Keratinocyte (primary cell): ENCODE measurements around the gene BMP7. TPM values are rescaled to one million over a fixed set of nuclear protein-coding genes. Genes with fewer than 3 reads are reported as not detected.

Experiments
- DNase-seq: peaks from one replicate; pipeline ENCODE4 v3.0.0-alpha.2; 2011; ENCODE audit warnings: low read depth, missing footprints, low spot score
- FAIRE-seq: peaks from 2 replicates; lab custom pipeline; 2011; peaks lifted over from hg19 to GRCh38; lab: Jason Lieb, UNC
- H2AFZ ChIP-seq: 2 replicates; pipeline ENCODE4 v1.6.0; 2012; ENCODE audit warnings: low read length, control low read depth, inconsistent platforms; ENCODE audit not compliant: control insufficient read depth
- H3K27ac ChIP-seq: 2 replicates; pipeline ENCODE4 v1.5.1; 2011; ENCODE audit warnings: low read length; ENCODE audit not compliant: control insufficient read depth, insufficient read depth
- H3K27me3 ChIP-seq: 3 replicates; pipeline ENCODE4 v1.6.0; 2011; ENCODE audit warnings: low read length; ENCODE audit not compliant: control insufficient read depth, insufficient read depth; ENCODE audit errors: extremely low read depth
- H3K36me3 ChIP-seq, 2 experiments: 2 replicates in 1 of 2; 3 replicates in 1 of 2; pipeline ENCODE4 v1.5.1; 2011; ENCODE audit warnings: low read length in 2 of 2, mild to moderate bottlenecking in 1 of 2; ENCODE audit not compliant: control insufficient read depth in 2 of 2, insufficient read depth in 2 of 2; ENCODE audit errors: extremely low read depth in 1 of 2
- H3K4me1 ChIP-seq: 3 replicates; pipeline ENCODE4 v1.5.1; 2011; ENCODE audit warnings: low read length; ENCODE audit not compliant: control insufficient read depth, insufficient read depth; ENCODE audit errors: extremely low read depth
- H3K4me2 ChIP-seq: 3 replicates; pipeline ENCODE4 v1.6.0; 2011; ENCODE audit warnings: low read depth, low read length; ENCODE audit not compliant: control insufficient read depth, insufficient read depth; ENCODE audit errors: extremely low read depth
- H3K4me3 ChIP-seq, 3 experiments: fragments of 200-600 bp in 1 of 3; sonication (generic) in 1 of 3; 2 replicates in 2 of 3; 3 replicates in 1 of 3; pipeline ENCODE4 v1.5.1; 2011 to 2016; ENCODE audit warnings: low read length in 3 of 3, mild to moderate bottlenecking in 3 of 3, control low read depth in 2 of 3, inconsistent platforms in 1 of 3, low read depth in 1 of 3, mixed read lengths in 1 of 3, mixed run types in 1 of 3, moderate library complexity in 1 of 3; ENCODE audit not compliant: control insufficient read depth in 2 of 3, insufficient read depth in 2 of 3; ENCODE audit errors: extremely low read depth in 1 of 3
- H3K79me2 ChIP-seq: 2 replicates; pipeline ENCODE4 v1.6.0; 2012; ENCODE audit warnings: low read length; ENCODE audit not compliant: control insufficient read depth, insufficient read depth
- H3K9ac ChIP-seq: 3 replicates; pipeline ENCODE4 v1.6.0; 2011; ENCODE audit warnings: low read length; ENCODE audit not compliant: control insufficient read depth, insufficient read depth; ENCODE audit errors: extremely low read depth
- H3K9me1 ChIP-seq: 3 replicates; pipeline ENCODE4 v1.6.0; 2011; ENCODE audit warnings: low read length; ENCODE audit not compliant: control insufficient read depth, insufficient read depth; ENCODE audit errors: extremely low read depth
- H3K9me3 ChIP-seq: 2 replicates; pipeline ENCODE4 v1.5.1; 2012; ENCODE audit warnings: low read depth, low read length; ENCODE audit not compliant: control insufficient read depth
- H4K20me1 ChIP-seq: 3 replicates; pipeline ENCODE4 v1.6.0; 2011; ENCODE audit warnings: low read length; ENCODE audit not compliant: control insufficient read depth, insufficient read depth; ENCODE audit errors: extremely low read depth
- EZH2 ChIP-seq: IDR thresholded peaks from one replicate; pipeline ENCODE4 v1.6.1; 2012; ENCODE audit warnings: inconsistent platforms, mild to moderate bottlenecking, low read length, moderate library complexity
- dilution Hi-C: fragments of 300-500 bp; cut with MboI; formaldehyde crosslinking; loops from one replicate; pipeline ENCODE4 v1.7.0; 2020; ENCODE audit warnings: low sequenced_read_pairs; ENCODE audit not compliant: extremely low pct_ligation_motif_present
- polyA plus RNA-seq, 5 experiments: library from polyadenylated mRNA; depleted of rRNA in 3 of 5; stranded (reverse) in 3 of 5; stranded (forward) in 1 of 5; unstranded in 1 of 5; fragments of >200 nt; gene quantifications; 1 replicate in 1 of 5; 2 replicates in 3 of 5; 3 replicates in 1 of 5; pipeline versions ENCODE4 v1.2.1 to v1.2.3, GENCODE V29; 2011 to 2012; ENCODE audit warnings: missing spikeins in 2 of 5, low read depth in 1 of 5, low replicate concordance in 1 of 5
- TF ChIP-seq, protein P1 (sequence below), 3 experiments: IDR thresholded peaks in 1 of 3; conservative IDR thresholded peaks in 1 of 3; optimal IDR thresholded peaks in 1 of 3; 2 replicates in 2 of 3; 3 replicates in 1 of 3; pipeline versions ENCODE3 to v1.5.1; 2011; ENCODE audit warnings: low read length in 3 of 3, mild to moderate bottlenecking in 3 of 3, moderate library complexity in 2 of 3, control low read depth in 1 of 3, inconsistent platforms in 1 of 3; ENCODE audit not compliant: insufficient read depth in 2 of 3; ENCODE audit errors: extremely low read depth in 1 of 3

Gene BMP7
- polyA plus RNA-seq, 1 donor (not counting 4 experiments of a cell fraction or from before 2014, with no cell fraction given): 0.29 TPM

DNA sequence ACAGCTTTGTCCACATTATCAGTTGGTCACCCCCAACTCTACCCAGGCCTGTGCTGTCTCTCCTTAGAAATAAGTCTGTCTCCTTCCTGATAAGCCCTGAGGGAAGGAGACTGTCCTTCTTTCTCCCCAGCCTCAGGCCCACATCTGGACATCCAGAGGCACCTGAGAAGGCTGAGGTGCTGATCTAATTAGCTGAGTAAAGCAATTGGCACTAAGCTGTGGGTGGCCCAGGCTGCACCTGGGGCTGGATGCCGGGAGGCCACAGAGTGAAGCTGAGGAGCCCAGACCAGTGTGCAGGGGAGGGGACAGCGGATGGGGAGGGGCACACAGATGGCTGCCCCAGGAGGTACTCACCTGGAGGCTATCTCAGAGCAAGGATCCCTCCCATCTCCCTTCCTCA, 26.2 kb upstream of the BMP7 start:
- TF ChIP-seq EZH2: no peak
- TF ChIP-seq, protein P1, sequence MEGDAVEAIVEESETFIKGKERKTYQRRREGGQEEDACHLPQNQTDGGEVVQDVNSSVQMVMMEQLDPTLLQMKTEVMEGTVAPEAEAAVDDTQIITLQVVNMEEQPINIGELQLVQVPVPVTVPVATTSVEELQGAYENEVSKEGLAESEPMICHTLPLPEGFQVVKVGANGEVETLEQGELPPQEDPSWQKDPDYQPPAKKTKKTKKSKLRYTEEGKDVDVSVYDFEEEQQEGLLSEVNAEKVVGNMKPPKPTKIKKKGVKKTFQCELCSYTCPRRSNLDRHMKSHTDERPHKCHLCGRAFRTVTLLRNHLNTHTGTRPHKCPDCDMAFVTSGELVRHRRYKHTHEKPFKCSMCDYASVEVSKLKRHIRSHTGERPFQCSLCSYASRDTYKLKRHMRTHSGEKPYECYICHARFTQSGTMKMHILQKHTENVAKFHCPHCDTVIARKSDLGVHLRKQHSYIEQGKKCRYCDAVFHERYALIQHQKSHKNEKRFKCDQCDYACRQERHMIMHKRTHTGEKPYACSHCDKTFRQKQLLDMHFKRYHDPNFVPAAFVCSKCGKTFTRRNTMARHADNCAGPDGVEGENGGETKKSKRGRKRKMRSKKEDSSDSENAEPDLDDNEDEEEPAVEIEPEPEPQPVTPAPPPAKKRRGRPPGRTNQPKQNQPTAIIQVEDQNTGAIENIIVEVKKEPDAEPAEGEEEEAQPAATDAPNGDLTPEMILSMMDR (optimal IDR thresholded peaks at IDR 0.05 in 1 of 3, IDR thresholded peaks at IDR 0.05 in 1 of 3, conservative IDR thresholded peaks at IDR 0.05 in 1 of 3; ENCODE audit: extremely low read depth in 1 of 3, insufficient read depth in 2 of 3, low read length in 3 of 3): no peak
- Histone ChIP-seq H3K9me1 (no peaks in the 10 kb centered on the region), H3K36me3 (no peaks in the 10 kb centered on the region), H3K79me2 (no peaks in the 10 kb centered on the region), H3K4me1 (no peaks in the 10 kb centered on the region), H3K9me3 (no peaks in the 10 kb centered on the region), H3K27ac (no peak overlapping the region), H3K4me3 (no peak overlapping the region), H3K4me2 (no peak overlapping the region), H3K27me3 (peaks cover 53% of the 10 kb centered on the region), H3K9ac (no peak overlapping the region), H2AFZ (no peak overlapping the region), H4K20me1 (no peaks in the 10 kb centered on the region)
- FAIRE-seq: no peak
- no peak for DNase-seq
- dilution Hi-C loops: no loop called here

DNA sequence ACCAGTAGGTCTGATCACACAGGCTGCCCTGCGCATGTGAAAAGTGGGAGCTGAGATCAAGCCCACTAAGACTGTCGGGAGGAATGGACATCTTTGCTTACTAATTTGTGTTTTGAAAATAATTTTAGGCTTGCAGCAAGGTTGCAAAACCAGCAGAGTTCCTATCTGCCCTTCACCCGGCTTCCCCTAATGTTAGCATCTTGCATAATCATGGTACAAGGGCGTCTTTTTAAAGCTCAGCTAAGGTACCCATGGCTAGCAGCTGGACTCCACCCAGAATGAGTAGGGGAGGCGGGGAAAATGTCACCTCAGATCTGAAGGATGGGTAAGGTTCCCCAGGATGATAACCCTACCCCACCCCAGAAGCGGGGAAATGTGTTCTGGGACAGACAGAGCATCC, 25.3 kb upstream of the BMP7 start:
- Histone ChIP-seq H3K9me3 (no peaks in the 10 kb centered on the region), H4K20me1 (no peaks in the 10 kb centered on the region), H3K79me2 (no peaks in the 10 kb centered on the region), H2AFZ (no peak overlapping the region), H3K4me1 (no peaks in the 10 kb centered on the region), H3K36me3 (no peaks in the 10 kb centered on the region), H3K27me3 (peaks cover 62% of the 10 kb centered on the region), H3K9me1 (no peaks in the 10 kb centered on the region), H3K27ac (no peak overlapping the region), H3K9ac (no peak overlapping the region), H3K4me3 (no peak overlapping the region), H3K4me2 (no peak overlapping the region)
- no peak for FAIRE-seq
- no peak for TF ChIP-seq EZH2
- TF ChIP-seq, protein P1 (optimal IDR thresholded peaks at IDR 0.05 in 1 of 3, IDR thresholded peaks at IDR 0.05 in 1 of 3, conservative IDR thresholded peaks at IDR 0.05 in 1 of 3; ENCODE audit: extremely low read depth in 1 of 3, insufficient read depth in 2 of 3, low read length in 3 of 3): no peak
- no peak for DNase-seq
- dilution Hi-C loops: no loop called here
